HepG2 (cell line): ENCODE data around the gene SPRED3. TPM values are rescaled to one million over a fixed set of nuclear protein-coding genes. Genes with fewer than 3 reads are reported as not detected.

ENCODE experiments used
- ATAC-seq: fragments of 200-7000 bp; cut with Tn5 transposase; 3 replicates; pipeline ENCODE4 v1.9.1; 2020; ENCODE audit warnings: mild to moderate bottlenecking, moderate library complexity
- BruUV-seq: library from RNA; stranded (reverse); fragments of 400-500 nt; replicated peaks from 2 replicates; lab custom pipeline; 2021; lab: Mats Ljungman, UMichigan
- CTCF ChIA-PET: fragments of 300-600 bp; formaldehyde crosslinking; extraction: SDS; loops from one replicate; lab custom pipeline; 2021; ENCODE audit warnings: low total read pairs, inconsistent platforms, low intra/inter-chr PET ratio; lab: Yijun Ruan, JAX
- POLR2A ChIA-PET: fragments of 350-600 bp; sonication (Branson Sonifier 250); formaldehyde crosslinking; loops from one replicate; lab custom pipeline; 2020; ENCODE audit warnings: antibody characterized with exemption, inconsistent platforms; lab: Yijun Ruan, JAX
- DNase-seq: peaks from one replicate; pipeline ENCODE4 v3.0.0-alpha.2; 2015; ENCODE audit warnings: low spot score
- FAIRE-seq: peaks from 3 replicates; lab custom pipeline; 2011; peaks lifted over from hg19 to GRCh38; lab: Jason Lieb, UNC
- H2AFZ ChIP-seq: one replicate; pipeline ENCODE4 v1.6.1; 2011; ENCODE audit warnings: low read length, inconsistent platforms
- H3K27ac ChIP-seq: fragments of 300-600 bp; 3 replicates; pipeline ENCODE4 v1.8.0; 2011; ENCODE audit warnings: mixed run types, mild to moderate bottlenecking, mixed read lengths, low read length, inconsistent platforms; ENCODE audit not compliant: insufficient read depth; ENCODE audit errors: extremely low read length
- H3K27me3 ChIP-seq, 2 experiments: fragments of 200-600 bp in 1 of 2; 2 replicates in 1 of 2; 3 replicates in 1 of 2; pipeline versions ENCODE4 v1.6.0 to v1.8.0; 2011; ENCODE audit warnings: low read length in 2 of 2, mild to moderate bottlenecking in 2 of 2, moderate library complexity in 2 of 2, inconsistent platforms in 1 of 2; ENCODE audit not compliant: insufficient read depth in 2 of 2, control insufficient read depth in 1 of 2
- H3K36me3 ChIP-seq, 2 experiments: fragments of 200-600 bp in 1 of 2; replicated peaks in 1 of 2; 2 replicates in 1 of 2; 3 replicates in 1 of 2; pipeline versions ENCODE4 v1.5.1 to v1.8.0; 2011; ENCODE audit warnings: low read length in 2 of 2, inconsistent platforms in 1 of 2; ENCODE audit not compliant: insufficient read depth in 2 of 2, control insufficient read depth in 1 of 2
- H3K4me1 ChIP-seq: 2 replicates; pipeline ENCODE4 v1.5.1; 2012; ENCODE audit warnings: low read length, inconsistent platforms; ENCODE audit not compliant: insufficient read depth
- H3K4me2 ChIP-seq: 2 replicates; pipeline ENCODE4 v1.6.0; 2011; ENCODE audit warnings: low read depth, low read length, inconsistent platforms
- H3K4me3 ChIP-seq, 3 experiments: fragments of 200-600 bp in 1 of 3; sonication (generic), shearing (Covaris generic) in 1 of 3; replicated peaks in 1 of 3; 2 replicates each; pipeline ENCODE4 v1.5.1; 2011 to 2016; ENCODE audit warnings: low read length in 3 of 3, inconsistent platforms in 2 of 3, low read depth in 2 of 3, mild to moderate bottlenecking in 2 of 3, control low read depth in 1 of 3, mixed read lengths in 1 of 3; ENCODE audit not compliant: insufficient read depth in 1 of 3
- H3K79me2 ChIP-seq: one replicate; pipeline ENCODE4 v1.6.1; 2011; ENCODE audit warnings: low read length, inconsistent platforms; ENCODE audit not compliant: insufficient read depth
- H3K9ac ChIP-seq: 2 replicates; pipeline ENCODE4 v1.6.0; 2011; ENCODE audit warnings: mild to moderate bottlenecking, low read depth, low read length, inconsistent platforms; ENCODE audit not compliant: insufficient read depth
- H3K9me3 ChIP-seq: 2 replicates; pipeline ENCODE4 v1.5.1; 2012; ENCODE audit warnings: mild to moderate bottlenecking, low read length
- H4K20me1 ChIP-seq: 2 replicates; pipeline ENCODE4 v1.6.0; 2011; ENCODE audit warnings: inconsistent platforms, mild to moderate bottlenecking, low read length, moderate library complexity; ENCODE audit not compliant: insufficient read depth
- AGO2 ChIP-seq: fragments of 200-400 bp; formaldehyde crosslinking; optimal IDR thresholded peaks from 2 replicates; pipeline ENCODE3; 2017; ENCODE audit warnings: mild to moderate bottlenecking, low read depth, low read length, moderate library complexity
- ARID2 ChIP-seq: sonication (generic); formaldehyde crosslinking; IDR thresholded peaks from 2 replicates; pipeline ENCODE4 v1.8.1; 2022; ENCODE audit warnings: mild to moderate bottlenecking, missing genetic modification reagents, borderline replicate concordance
- ATAD3A ChIP-seq: sonication (generic); formaldehyde crosslinking; IDR thresholded peaks from 2 replicates; pipeline ENCODE4 v1.4.0; 2020; ENCODE audit warnings: missing genetic modification reagents
- MZF1 ChIP-seq: sonication (generic); formaldehyde crosslinking; IDR thresholded peaks from 2 replicates; pipeline ENCODE4 v1.8.1; 2023; ENCODE audit warnings: mild to moderate bottlenecking, missing genetic modification reagents, borderline replicate concordance
- POLR2AphosphoS2 ChIP-seq: IDR thresholded peaks from 2 replicates; pipeline ENCODE4 v1.6.1; 2011; ENCODE audit warnings: low read depth, low read length, improper control_type of control experiment
- POLR2G ChIP-seq: fragments of 200-400 bp; formaldehyde crosslinking; IDR thresholded peaks from 2 replicates; pipeline ENCODE4 v1.6.1; 2018; ENCODE audit warnings: mild to moderate bottlenecking, low read depth, low read length, moderate library complexity
- RBFOX2 ChIP-seq: fragments of 200-400 bp; formaldehyde crosslinking; IDR thresholded peaks from 2 replicates; pipeline ENCODE4 v1.6.1; 2017; ENCODE audit warnings: low read depth, mild to moderate bottlenecking, low read length
- RBM22 ChIP-seq: fragments of 200-400 bp; formaldehyde crosslinking; optimal IDR thresholded peaks from 2 replicates; pipeline ENCODE3; 2017; ENCODE audit warnings: mild to moderate bottlenecking, low read length, moderate library complexity
- RNF2 ChIP-seq: fragments of 450-650 bp; conservative IDR thresholded peaks from 2 replicates; pipeline ENCODE4 v1.6.1; 2016; ENCODE audit warnings: low read depth
- SMYD3 ChIP-seq: sonication (generic); formaldehyde crosslinking; IDR thresholded peaks from 2 replicates; pipeline ENCODE4 v1.8.1; 2023; ENCODE audit warnings: mild to moderate bottlenecking, missing genetic modification reagents
- SP2 ChIP-seq: sonication (generic); formaldehyde crosslinking; IDR thresholded peaks from 2 replicates; pipeline ENCODE4 v1.5.1; 2020; ENCODE audit warnings: mild to moderate bottlenecking, missing genetic modification reagents
- TAF15 ChIP-seq: fragments of 200-400 bp; formaldehyde crosslinking; IDR thresholded peaks from one replicate; pipeline ENCODE4 v1.6.1; 2018; ENCODE audit warnings: mild to moderate bottlenecking, low read depth, low read length; ENCODE audit not compliant: poor library complexity, severe bottlenecking
- TGIF2 ChIP-seq: IDR thresholded peaks from 2 replicates; pipeline ENCODE4 v1.6.1; 2016; ENCODE audit warnings: control low read depth, missing compliant biosample characterization
- U2AF2 ChIP-seq: fragments of 200-400 bp; formaldehyde crosslinking; IDR thresholded peaks from 2 replicates; pipeline ENCODE4 v1.6.1; 2017; ENCODE audit warnings: low read depth, mild to moderate bottlenecking, low read length
- XRCC5 ChIP-seq: fragments of 200-400 bp; formaldehyde crosslinking; optimal IDR thresholded peaks from 2 replicates; pipeline ENCODE3; 2017; ENCODE audit warnings: mild to moderate bottlenecking, low read length
- ZFP36L1 ChIP-seq: sonication (generic); formaldehyde crosslinking; IDR thresholded peaks from 2 replicates; pipeline ENCODE4 v1.8.0; 2022; ENCODE audit warnings: mild to moderate bottlenecking, missing genetic modification reagents, moderate library complexity
- ZNF772 ChIP-seq: sonication (generic); formaldehyde crosslinking; IDR thresholded peaks from 2 replicates; pipeline ENCODE4 v1.5.0; 2020; ENCODE audit warnings: mild to moderate bottlenecking, missing genetic modification reagents
- WGBS: methylation state at CpG from one replicate; pipeline ENCODE4 v1.1.6; 2017; ENCODE audit warnings: low lambda C conversion rate; 5-methylcytosine and 5-hydroxymethylcytosine counted together
- in situ Hi-C: cut with HindIII; loops from 2 replicates; pipeline ENCODE4 v1.10.0; 2017; ENCODE audit warnings: low pct_unique_long_range_greater_than_20kb; ENCODE audit not compliant: extremely low pct_ligation_motif_present
- intact Hi-C: fragments of 100-400 bp; cut with micrococcal nuclease; formaldehyde crosslinking; loops from one replicate; pipeline ENCODE4 v1.10.0; 2022; ENCODE audit not compliant: unreplicated experiment
- polyA plus RNA-seq, 8 experiments: library from polyadenylated mRNA; depleted of rRNA in 3 of 8; stranded (reverse) in 7 of 8; unstranded in 1 of 8; fragments of >200 nt; fragmentation: Illumina TruSeq in 4 of 8; extraction: Trizol in 4 of 8; gene quantifications; 2 replicates each; pipeline versions ENCODE4 v1.2.1 to v1.2.3, GENCODE V29; 2011 to 2016; ENCODE audit warnings: low read depth in 4 of 8, missing spikeins in 1 of 8, mixed read lengths in 1 of 8; ENCODE audit not compliant: insufficient read depth in 1 of 8
- total RNA-seq, 5 experiments: library from RNA; depleted of rRNA; stranded (reverse); fragments of >200 nt; fragmentation: Illumina TruSeq; extraction: Trizol; gene quantifications; 2 replicates each; pipeline ENCODE4 v1.2.3, GENCODE V29; 2016; ENCODE audit warnings: low read depth in 1 of 5
- TF ChIP-seq, protein P1 (sequence below): IDR thresholded peaks from 2 replicates; pipeline ENCODE4 v1.6.1; 2016
- TF ChIP-seq, protein P2 (sequence below): sonication (generic); formaldehyde crosslinking; IDR thresholded peaks from 2 replicates; pipeline ENCODE4 v1.4.0; 2020; ENCODE audit warnings: missing genetic modification reagents, borderline replicate concordance
- TF ChIP-seq, protein P3 (sequence below): sonication (generic); formaldehyde crosslinking; IDR thresholded peaks from 2 replicates; pipeline ENCODE4 v1.8.0; 2023; ENCODE audit warnings: mild to moderate bottlenecking, missing genetic modification reagents

SPRED3 gene
- total and polyA plus RNA-seq, 2 of the 13 experiments (the other 11 are each of a cell fraction or from before 2014, with no cell fraction given): 0.15 to 0.17 TPM

DNA sequence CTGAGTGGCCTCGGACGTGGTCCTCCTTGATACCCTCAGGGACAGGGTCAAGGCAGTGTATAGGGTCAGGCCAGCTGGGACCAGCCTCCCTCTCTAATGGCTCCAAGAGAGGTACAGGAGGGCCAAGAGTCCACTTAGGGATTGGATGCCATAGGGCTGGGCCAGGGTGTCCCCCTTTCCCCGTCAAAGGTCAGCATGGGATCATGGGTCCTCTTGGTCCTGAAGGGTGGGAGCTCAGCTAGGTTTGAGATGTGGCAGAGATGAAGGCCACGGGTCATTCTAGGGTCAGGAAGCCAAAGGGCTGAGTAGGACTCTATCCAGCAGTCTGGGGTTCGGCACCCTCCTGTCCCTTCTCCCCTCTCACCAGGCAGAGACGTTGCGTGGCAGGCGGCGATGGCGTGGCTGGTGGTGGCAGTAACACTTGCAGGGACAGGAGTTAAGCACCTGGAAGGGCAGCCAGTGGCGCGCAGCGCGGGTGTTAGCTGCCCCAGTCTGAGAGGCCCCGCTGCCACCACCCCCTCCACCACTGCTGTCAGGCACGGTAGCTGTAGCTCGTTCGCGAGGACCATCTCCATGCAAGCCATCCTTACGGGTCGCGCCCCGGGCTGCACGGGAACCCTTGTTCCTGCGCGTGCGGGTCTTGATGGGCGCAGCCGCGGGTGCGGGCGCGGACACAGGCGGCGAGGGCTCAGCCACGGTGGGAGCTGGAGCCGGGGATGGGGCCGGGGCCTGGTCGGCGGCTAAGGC lies 3.3 kb upstream of the SPRED3 start:
- Histone ChIP-seq H3K27ac (no peak overlapping the region), H4K20me1 (peaks cover 4% of the 10 kb centered on the region; the same call in 1 of the 2 replicates), H3K79me2 (no peaks in the 10 kb centered on the region), H3K9me3 (no peaks in the 10 kb centered on the region), H3K4me2 (no peak overlapping the region), H3K27me3 (peaks cover 2 to 17% of the 10 kb centered on the region in 2 experiments; a peak in 3 of 5 replicates), H3K4me1 (peaks cover 22% of the 10 kb centered on the region), H3K36me3 (peaks cover 18 to 33% of the 10 kb centered on the region in 2 experiments), H2AFZ (no peak overlapping the region), H3K9ac (no peak overlapping the region), H3K4me3 (no peak overlapping the region)
- FAIRE-seq: no peak
- POLR2A ChIA-PET: interaction anchor here (1.4 to 2.5 kb wide), 2 partner anchors 11 to 25 kb away, joined by 3 to 15 read pairs; partner anchors contain the start of gene PSMD8
- WGBS: 95% methylated on average over 15 of the region's 40 CpGs
- in situ Hi-C loops (no loop called here), intact Hi-C loops (no loop called here)
- peak; percentile 2; the same call in 2 of the 3 replicates for ATAC-seq
- TF ChIP-seq, protein P1, sequence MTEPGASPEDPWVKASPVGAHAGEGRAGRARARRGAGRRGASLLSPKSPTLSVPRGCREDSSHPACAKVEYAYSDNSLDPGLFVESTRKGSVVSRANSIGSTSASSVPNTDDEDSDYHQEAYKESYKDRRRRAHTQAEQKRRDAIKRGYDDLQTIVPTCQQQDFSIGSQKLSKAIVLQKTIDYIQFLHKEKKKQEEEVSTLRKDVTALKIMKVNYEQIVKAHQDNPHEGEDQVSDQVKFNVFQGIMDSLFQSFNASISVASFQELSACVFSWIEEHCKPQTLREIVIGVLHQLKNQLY (CRISPR knock-in tag): no peak
- TF ChIP-seq XRCC5: no peak
- TF ChIP-seq, protein P2, sequence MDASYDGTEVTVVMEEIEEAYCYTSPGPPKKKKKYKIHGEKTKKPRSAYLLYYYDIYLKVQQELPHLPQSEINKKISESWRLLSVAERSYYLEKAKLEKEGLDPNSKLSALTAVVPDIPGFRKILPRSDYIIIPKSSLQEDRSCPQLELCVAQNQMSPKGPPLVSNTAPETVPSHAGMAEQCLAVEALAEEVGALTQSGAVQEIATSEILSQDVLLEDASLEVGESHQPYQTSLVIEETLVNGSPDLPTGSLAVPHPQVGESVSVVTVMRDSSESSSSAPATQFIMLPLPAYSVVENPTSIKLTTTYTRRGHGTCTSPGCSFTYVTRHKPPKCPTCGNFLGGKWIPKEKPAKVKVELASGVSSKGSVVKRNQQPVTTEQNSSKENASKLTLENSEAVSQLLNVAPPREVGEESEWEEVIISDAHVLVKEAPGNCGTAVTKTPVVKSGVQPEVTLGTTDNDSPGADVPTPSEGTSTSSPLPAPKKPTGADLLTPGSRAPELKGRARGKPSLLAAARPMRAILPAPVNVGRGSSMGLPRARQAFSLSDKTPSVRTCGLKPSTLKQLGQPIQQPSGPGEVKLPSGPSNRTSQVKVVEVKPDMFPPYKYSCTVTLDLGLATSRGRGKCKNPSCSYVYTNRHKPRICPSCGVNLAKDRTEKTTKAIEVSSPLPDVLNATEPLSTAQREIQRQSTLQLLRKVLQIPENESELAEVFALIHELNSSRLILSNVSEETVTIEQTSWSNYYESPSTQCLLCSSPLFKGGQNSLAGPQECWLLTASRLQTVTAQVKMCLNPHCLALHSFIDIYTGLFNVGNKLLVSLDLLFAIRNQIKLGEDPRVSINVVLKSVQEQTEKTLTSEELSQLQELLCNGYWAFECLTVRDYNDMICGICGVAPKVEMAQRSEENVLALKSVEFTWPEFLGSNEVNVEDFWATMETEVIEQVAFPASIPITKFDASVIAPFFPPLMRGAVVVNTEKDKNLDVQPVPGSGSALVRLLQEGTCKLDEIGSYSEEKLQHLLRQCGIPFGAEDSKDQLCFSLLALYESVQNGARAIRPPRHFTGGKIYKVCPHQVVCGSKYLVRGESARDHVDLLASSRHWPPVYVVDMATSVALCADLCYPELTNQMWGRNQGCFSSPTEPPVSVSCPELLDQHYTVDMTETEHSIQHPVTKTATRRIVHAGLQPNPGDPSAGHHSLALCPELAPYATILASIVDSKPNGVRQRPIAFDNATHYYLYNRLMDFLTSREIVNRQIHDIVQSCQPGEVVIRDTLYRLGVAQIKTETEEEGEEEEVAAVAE: no peak
- no peak for TF ChIP-seq TGIF2 (CRISPR knock-in tag)
- no peak for TF ChIP-seq MZF1 (CRISPR knock-in tag)
- TF ChIP-seq ZFP36L1 (CRISPR knock-in tag): no peak
- TF ChIP-seq RNF2: no peak
- TF ChIP-seq AGO2: peak; percentile 85
- TF ChIP-seq SP2 (CRISPR knock-in tag): no peak
- peak; percentile 19 for TF ChIP-seq TAF15
- TF ChIP-seq ZNF772 (CRISPR knock-in tag): no peak
- TF ChIP-seq SMYD3 (CRISPR knock-in tag): no peak
- TF ChIP-seq, protein P3, sequence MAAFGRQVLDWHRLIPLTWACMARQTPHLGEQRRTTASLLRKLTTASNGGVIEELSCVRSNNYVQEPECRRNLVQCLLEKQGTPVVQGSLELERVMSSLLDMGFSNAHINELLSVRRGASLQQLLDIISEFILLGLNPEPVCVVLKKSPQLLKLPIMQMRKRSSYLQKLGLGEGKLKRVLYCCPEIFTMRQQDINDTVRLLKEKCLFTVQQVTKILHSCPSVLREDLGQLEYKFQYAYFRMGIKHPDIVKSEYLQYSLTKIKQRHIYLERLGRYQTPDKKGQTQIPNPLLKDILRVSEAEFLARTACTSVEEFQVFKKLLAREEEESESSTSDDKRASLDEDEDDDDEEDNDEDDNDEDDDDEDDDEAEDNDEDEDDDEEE: no peak
- TF ChIP-seq ATAD3A: no peak
- TF ChIP-seq RBFOX2: peak; percentile 56; the same call in 1 of the 2 replicates
- TF ChIP-seq RBM22: peak; percentile 2
- no peak for TF ChIP-seq POLR2AphosphoS2
- no peak for TF ChIP-seq POLR2G
- no peak for TF ChIP-seq U2AF2
- no peak for TF ChIP-seq ARID2 (CRISPR knock-in tag)
- CTCF ChIA-PET: no interaction called here
- DNase-seq: no peak
- BruUV-seq: no TSS peak
